DND-41 (cell line): ENCODE measurements around the gene FCER1G.

Source experiments
- CTCF ChIP-seq: IDR thresholded peaks from 2 replicates; pipeline ENCODE4 v1.5.1; 2012; ENCODE audit warnings: borderline replicate concordance, low read length, moderate library complexity, mild to moderate bottlenecking; ENCODE audit not compliant: poor library complexity, severe bottlenecking; ENCODE audit errors: extremely low read depth
- EZH2 ChIP-seq: IDR thresholded peaks from 3 replicates; pipeline ENCODE4 v1.6.1; 2012; ENCODE audit warnings: borderline replicate concordance, low read depth, mild to moderate bottlenecking, moderate library complexity, low read length, inconsistent platforms; ENCODE audit not compliant: severe bottlenecking

GRCh38 chr1:161215076-161215475 is at the start of gene FCER1G:
- TF ChIP-seq CTCF: no peak
- no peak for TF ChIP-seq EZH2
